ENCODE measurements around the gene KAT6B. TPM values are rescaled to one million over a fixed set of nuclear protein-coding genes. Genes with fewer than 3 reads are reported as not detected.

Gene KAT6B
- total and polyA plus RNA-seq, 2 experiments from 2014 or later, result 7.7 to 12.4 TPM

DNA sequence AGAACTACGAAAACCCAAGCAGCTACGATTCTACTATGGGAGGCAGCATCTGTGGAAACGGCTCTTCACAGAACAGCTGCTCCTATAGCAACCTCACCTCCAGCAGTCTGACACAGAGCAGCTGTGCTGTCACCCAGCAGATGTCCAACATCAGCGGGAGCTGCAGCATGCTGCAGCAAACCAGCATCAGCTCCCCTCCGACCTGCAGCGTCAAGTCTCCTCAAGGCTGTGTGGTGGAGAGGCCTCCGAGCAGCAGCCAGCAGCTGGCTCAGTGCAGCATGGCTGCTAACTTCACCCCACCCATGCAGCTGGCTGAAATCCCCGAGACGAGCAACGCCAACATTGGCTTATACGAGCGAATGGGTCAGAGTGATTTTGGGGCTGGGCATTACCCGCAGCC is 203.5 kb downstream of the KAT6B start:
- in situ Hi-C loops (cut with MboI), result loop anchor here (10.0 kb wide), 1 partner anchor 765 kb away; no protein-coding TSS in a partner anchor
- WGBS, 2 experiments (ENCODE audit: low coverage in 1 of 2, low lambda C conversion rate in 2 of 2, missing lambda C conversion rate in 2 of 2), result 33 to 49% methylated on average over 13 of the region's 13 CpGs

GRCh38 chr10:75030371-75030770 is 204.0 kb downstream of the KAT6B start:
- Histone ChIP-seq H3K27ac (no peak overlapping the region), H3K4me3 (no peak overlapping the region), H3K4me2 (ENCODE audit: unreplicated experiment) (no peak overlapping the region), H4K20me1 (ENCODE audit: insufficient read depth) (no peaks in the 10 kb centered on the region), H3K9ac (no peak overlapping the region), H3K4me1 (ENCODE audit: insufficient read depth) (no peaks in the 10 kb centered on the region), H3K9me3 (ENCODE audit: low read depth) (no peaks in the 10 kb centered on the region), H3F3A (ENCODE audit: insufficient read depth) (no peaks in the 10 kb centered on the region), H3K79me2 (ENCODE audit: insufficient read depth) (no peaks in the 10 kb centered on the region), H3K9me2 (ENCODE audit: insufficient read depth) (no peaks in the 10 kb centered on the region), H3K36me3 (ENCODE audit: low read depth) (peaks cover 11% of the 10 kb centered on the region; the same call in 1 of the 2 replicates), H3K27me3 (replicated peaks; ENCODE audit: insufficient read depth) (no peaks in the 10 kb centered on the region), H2AFZ (no peak overlapping the region)
- TF ChIP-seq EZH2phosphoT487 (IDR thresholded peaks at IDR 0.05; ENCODE audit: insufficient read depth, low read depth) (no peak), EZH2 (IDR thresholded peaks at IDR 0.05; ENCODE audit: insufficient read depth, poor library complexity, severe bottlenecking) (no peak)
- in situ Hi-C loops (cut with MboI), result no loop called here
- no peak for DNase-seq
- 88 to 89% methylated on average over 10 of the region's 10 CpGs for WGBS, 2 experiments (ENCODE audit: low coverage in 1 of 2, low lambda C conversion rate in 2 of 2, missing lambda C conversion rate in 2 of 2)

More for the DNA sequence above, 203.5 kb downstream of the KAT6B start:
- no peaks in the 10 kb centered on the region for H3K4me1 ChIP-seq (ENCODE audit: insufficient read depth)
- H3K79me2 ChIP-seq (ENCODE audit: insufficient read depth), result no peaks in the 10 kb centered on the region
- DNase-seq, result no peak
- H3K27me3 ChIP-seq (replicated peaks; ENCODE audit: insufficient read depth), result no peaks in the 10 kb centered on the region
- H3K9ac ChIP-seq, result no peak overlapping the region
- H3K4me3 ChIP-seq, result no peak overlapping the region
- no peaks in the 10 kb centered on the region for H3F3A ChIP-seq (ENCODE audit: insufficient read depth)
- H3K4me2 ChIP-seq (ENCODE audit: unreplicated experiment), result no peak overlapping the region
- H2AFZ ChIP-seq, result no peak overlapping the region
- H3K9me2 ChIP-seq (ENCODE audit: insufficient read depth), result no peaks in the 10 kb centered on the region
- H3K27ac ChIP-seq, result no peak overlapping the region
- H3K36me3 ChIP-seq (ENCODE audit: low read depth), result peaks cover 15% of the 10 kb centered on the region; the same call in 1 of the 2 replicates
- TF ChIP-seq EZH2phosphoT487 (IDR thresholded peaks at IDR 0.05; ENCODE audit: insufficient read depth, low read depth) (no peak), EZH2 (IDR thresholded peaks at IDR 0.05; ENCODE audit: insufficient read depth, poor library complexity, severe bottlenecking) (no peak)
- no peaks in the 10 kb centered on the region for H4K20me1 ChIP-seq (ENCODE audit: insufficient read depth)
- H3K9me3 ChIP-seq (ENCODE audit: low read depth), result no peaks in the 10 kb centered on the region

- in situ Hi-C loops (cut with MboI), result no loop called here
- no peak for TF ChIP-seq EZH2phosphoT487 (IDR thresholded peaks at IDR 0.05; ENCODE audit: insufficient read depth, low read depth)
- TF ChIP-seq EZH2 (IDR thresholded peaks at IDR 0.05; ENCODE audit: insufficient read depth, poor library complexity, severe bottlenecking), result no peak
- Histone ChIP-seq H3K9me2 (ENCODE audit: insufficient read depth) (no peaks in the 10 kb centered on the region), H3K27me3 (replicated peaks; ENCODE audit: insufficient read depth) (no peaks in the 10 kb centered on the region), H3K4me3 (no peak overlapping the region), H3K79me2 (ENCODE audit: insufficient read depth) (no peaks in the 10 kb centered on the region), H3K9ac (no peak overlapping the region), H4K20me1 (ENCODE audit: insufficient read depth) (no peaks in the 10 kb centered on the region), H3K9me3 (ENCODE audit: low read depth) (no peaks in the 10 kb centered on the region), H3F3A (ENCODE audit: insufficient read depth) (no peaks in the 10 kb centered on the region), H2AFZ (no peak overlapping the region), H3K36me3 (ENCODE audit: low read depth) (peaks cover 6% of the 10 kb centered on the region; the same call in 1 of the 2 replicates), H3K4me2 (ENCODE audit: unreplicated experiment) (no peak overlapping the region), H3K27ac (no peak overlapping the region), H3K4me1 (ENCODE audit: insufficient read depth) (no peaks in the 10 kb centered on the region)
- 98% methylated on average over 3 of the region's 3 CpGs for WGBS, 2 experiments (ENCODE audit: low coverage in 1 of 2, low lambda C conversion rate in 2 of 2, missing lambda C conversion rate in 2 of 2)
- no peak for DNase-seq
Measured at GRCh38 chr10:75032119-75032518, 205.7 kb downstream of the KAT6B start.

DNA sequence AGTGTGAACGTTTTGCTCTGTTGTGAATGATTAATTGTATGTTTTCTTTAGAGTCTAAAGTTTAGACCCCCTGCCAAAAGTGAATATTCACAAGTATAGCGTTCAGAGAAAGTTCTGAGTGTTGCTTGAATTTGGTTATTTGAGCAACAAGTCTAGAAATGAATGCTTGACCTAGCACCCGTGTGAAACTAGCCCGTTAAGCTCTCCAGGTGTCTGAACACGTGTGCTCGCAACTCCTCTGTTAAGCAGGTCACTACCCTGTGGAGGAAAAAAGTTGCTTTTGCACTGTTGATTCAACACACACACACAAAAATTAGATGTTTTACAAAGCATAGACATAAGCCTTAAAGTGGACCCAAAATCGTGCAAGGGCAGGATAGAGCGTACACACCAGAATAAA is 206.4 kb downstream of the KAT6B start:
- Histone ChIP-seq H2AFZ (no peak overlapping the region), H3K36me3 (ENCODE audit: low read depth) (peaks cover 6% of the 10 kb centered on the region; the same call in 1 of the 2 replicates), H3K4me3 (no peak overlapping the region), H3K27ac (no peak overlapping the region), H3K9me3 (ENCODE audit: low read depth) (no peaks in the 10 kb centered on the region), H3F3A (ENCODE audit: insufficient read depth) (no peaks in the 10 kb centered on the region), H3K4me2 (ENCODE audit: unreplicated experiment) (no peak overlapping the region), H3K79me2 (ENCODE audit: insufficient read depth) (no peaks in the 10 kb centered on the region), H3K9me2 (ENCODE audit: insufficient read depth) (no peaks in the 10 kb centered on the region), H3K9ac (no peak overlapping the region), H3K4me1 (ENCODE audit: insufficient read depth) (no peaks in the 10 kb centered on the region), H4K20me1 (ENCODE audit: insufficient read depth) (no peaks in the 10 kb centered on the region), H3K27me3 (replicated peaks; ENCODE audit: insufficient read depth) (no peaks in the 10 kb centered on the region)
- in situ Hi-C loops (cut with MboI), result no loop called here
- no peak for DNase-seq
- WGBS, 2 experiments (ENCODE audit: low coverage in 1 of 2, low lambda C conversion rate in 2 of 2, missing lambda C conversion rate in 2 of 2), result 85 to 88% methylated on average over 8 of the region's 8 CpGs
- TF ChIP-seq EZH2phosphoT487 (IDR thresholded peaks at IDR 0.05; ENCODE audit: insufficient read depth, low read depth), result no peak
- no peak for TF ChIP-seq EZH2 (IDR thresholded peaks at IDR 0.05; ENCODE audit: insufficient read depth, poor library complexity, severe bottlenecking)
